Measurements from ENCODE around the gene BMP6. TPM values are rescaled to one million over a fixed set of nuclear protein-coding genes. Genes with fewer than 3 reads are reported as not detected.

BMP6 gene
- total RNA-seq, 1 experiment from 2014 or later = 13.6 TPM

GRCh38 chr6:7806711-7807110, 80.8 kb downstream of the BMP6 start:
- POLR2A ChIA-PET = no interaction called here
- H3K4me3 ChIP-seq (ENCODE audit: low read depth in 2 of 2, low read length in 2 of 2) = no peak overlapping the region
- no peak for ATAC-seq
- no peak overlapping the region for H3K27ac ChIP-seq (ENCODE audit: low read length)
- no peaks in the 10 kb centered on the region for H3K27me3 ChIP-seq (ENCODE audit: control insufficient read depth, insufficient read depth, low read length)
- H3K9me3 ChIP-seq (ENCODE audit: control insufficient read depth, insufficient read depth, low read depth, low read length) = no peaks in the 10 kb centered on the region
- TF ChIP-seq SIN3A (IDR thresholded peaks at IDR 0.05; ENCODE audit: borderline replicate concordance, insufficient read depth, low read depth, low read length) (no peak), CTCF (IDR thresholded peaks at IDR 0.05) (no peak), TCF7L2 (IDR thresholded peaks at IDR 0.05; ENCODE audit: low read depth, low read length) (no peak), REST (IDR thresholded peaks at IDR 0.05; ENCODE audit: insufficient read depth in 1 of 2, low read depth in 2 of 2, low read length in 1 of 2) (no peak), POLR2AphosphoS5 (IDR thresholded peaks at IDR 0.05; ENCODE audit: low read depth, low read length) (no peak)
- DNase-seq (ENCODE audit: low read depth, low spot score) = no peak
- H3K4me1 ChIP-seq (ENCODE audit: control insufficient read depth, insufficient read depth, low read length) = no peaks in the 10 kb centered on the region
- H3K36me3 ChIP-seq (ENCODE audit: control insufficient read depth, insufficient read depth, low read length) = no peaks in the 10 kb centered on the region
- intact Hi-C loops (cut with micrococcal nuclease; ENCODE audit: unreplicated experiment) = no loop called here
- no TSS peak for BruUV-seq (replicated peaks)
- CTCF ChIA-PET = no interaction called here
- in situ Hi-C loops (cut with HindIII; ENCODE audit: low pct_unique_long_range_greater_than_20kb, low sequenced_read_pairs) = no loop called here

GRCh38 chr6:7809346-7809745, 83.4 kb downstream of the BMP6 start:
- in situ Hi-C loops (cut with HindIII; ENCODE audit: low pct_unique_long_range_greater_than_20kb, low sequenced_read_pairs) (no loop called here), intact Hi-C loops (cut with micrococcal nuclease; ENCODE audit: unreplicated experiment) (no loop called here)
- no peaks in the 10 kb centered on the region for H3K9me3 ChIP-seq (ENCODE audit: control insufficient read depth, insufficient read depth, low read depth, low read length)
- no TSS peak for BruUV-seq (replicated peaks)
- H3K27me3 ChIP-seq (ENCODE audit: control insufficient read depth, insufficient read depth, low read length) = no peaks in the 10 kb centered on the region
- TF ChIP-seq SIN3A (IDR thresholded peaks at IDR 0.05; ENCODE audit: borderline replicate concordance, insufficient read depth, low read depth, low read length) = no peak
- TF ChIP-seq REST (IDR thresholded peaks at IDR 0.05; ENCODE audit: insufficient read depth in 1 of 2, low read depth in 2 of 2, low read length in 1 of 2) = no peak
- TF ChIP-seq CTCF (IDR thresholded peaks at IDR 0.05) = no peak
- no peak for TF ChIP-seq TCF7L2 (IDR thresholded peaks at IDR 0.05; ENCODE audit: low read depth, low read length)
- TF ChIP-seq POLR2AphosphoS5 (IDR thresholded peaks at IDR 0.05; ENCODE audit: low read depth, low read length) = no peak
- ChIA-PET CTCF (no interaction called here), POLR2A (no interaction called here)
- no peaks in the 10 kb centered on the region for H3K4me1 ChIP-seq (ENCODE audit: control insufficient read depth, insufficient read depth, low read length)
- no peak overlapping the region for H3K4me3 ChIP-seq (ENCODE audit: low read depth in 2 of 2, low read length in 2 of 2)
- no peak for DNase-seq (ENCODE audit: low read depth, low spot score)
- ATAC-seq = no peak
- no peak overlapping the region for H3K27ac ChIP-seq (ENCODE audit: low read length)
- no peaks in the 10 kb centered on the region for H3K36me3 ChIP-seq (ENCODE audit: control insufficient read depth, insufficient read depth, low read length)
